ENCODE data around the gene WAC.

WAC gene

GRCh38 chr10:28663576-28664368 is 130.9 kb downstream of the WAC start:
- H3K9me2 ChIP-seq (ENCODE audit: low read depth, low read length) = no peaks in the 10 kb centered on the region
- no peaks in the 10 kb centered on the region for H3K79me2 ChIP-seq (ENCODE audit: insufficient read depth, low read length)
- H3K27me3 ChIP-seq (ENCODE audit: insufficient read depth, low read length) = no peaks in the 10 kb centered on the region
- H3K36me3 ChIP-seq (ENCODE audit: insufficient read depth, low read length) = no peaks in the 10 kb centered on the region
- TF ChIP-seq CTCF (IDR thresholded peaks at IDR 0.05; ENCODE audit: low read length) = peak; percentile 92
- no peak for TF ChIP-seq EZH2 (IDR thresholded peaks at IDR 0.05; ENCODE audit: borderline replicate concordance, low read length)
- H3K4me2 ChIP-seq (ENCODE audit: low read length) = no peak overlapping the region
- H3F3A ChIP-seq (ENCODE audit: insufficient read depth, low read length) = no peaks in the 10 kb centered on the region
- no peak overlapping the region for H3K9ac ChIP-seq (ENCODE audit: low read length)
- H2AFZ ChIP-seq (ENCODE audit: low read length) = no peak overlapping the region
- H3K4me3 ChIP-seq (ENCODE audit: low read depth, low read length, poor library complexity, severe bottlenecking) = no peak overlapping the region
- no peaks in the 10 kb centered on the region for H4K20me1 ChIP-seq (ENCODE audit: insufficient read depth, low read length)
- H3K4me1 ChIP-seq (ENCODE audit: insufficient read depth, low read length, severe bottlenecking) = no peaks in the 10 kb centered on the region
- no peaks in the 10 kb centered on the region for H3K9me3 ChIP-seq (ENCODE audit: low read length)
- H3K27ac ChIP-seq (ENCODE audit: low read depth, low read length, poor library complexity, severe bottlenecking) = no peak overlapping the region

GRCh38 chr10:28664369-28664740 is 131.4 kb downstream of the WAC start:
- Histone ChIP-seq H4K20me1 (ENCODE audit: insufficient read depth, low read length) (no peaks in the 10 kb centered on the region), H3K79me2 (ENCODE audit: insufficient read depth, low read length) (no peaks in the 10 kb centered on the region), H3K27ac (ENCODE audit: low read depth, low read length, poor library complexity, severe bottlenecking) (no peak overlapping the region), H3K9me3 (ENCODE audit: low read length) (no peaks in the 10 kb centered on the region), H3K9me2 (ENCODE audit: low read depth, low read length) (no peaks in the 10 kb centered on the region), H3K4me2 (ENCODE audit: low read length) (no peak overlapping the region), H3F3A (ENCODE audit: insufficient read depth, low read length) (no peaks in the 10 kb centered on the region), H2AFZ (ENCODE audit: low read length) (no peak overlapping the region), H3K9ac (ENCODE audit: low read length) (no peak overlapping the region), H3K4me1 (ENCODE audit: insufficient read depth, low read length, severe bottlenecking) (no peaks in the 10 kb centered on the region), H3K36me3 (ENCODE audit: insufficient read depth, low read length) (no peaks in the 10 kb centered on the region), H3K27me3 (ENCODE audit: insufficient read depth, low read length) (no peaks in the 10 kb centered on the region), H3K4me3 (ENCODE audit: low read depth, low read length, poor library complexity, severe bottlenecking) (no peak overlapping the region)
- TF ChIP-seq EZH2 (IDR thresholded peaks at IDR 0.05; ENCODE audit: borderline replicate concordance, low read length) = no peak

- H3K4me1 ChIP-seq (ENCODE audit: insufficient read depth, low read length, severe bottlenecking) = no peaks in the 10 kb centered on the region
- H3K9me2 ChIP-seq (ENCODE audit: low read depth, low read length) = no peaks in the 10 kb centered on the region
- no peak overlapping the region for H3K9ac ChIP-seq (ENCODE audit: low read length)
- no peak overlapping the region for H3K4me2 ChIP-seq (ENCODE audit: low read length)
- H2AFZ ChIP-seq (ENCODE audit: low read length) = no peak overlapping the region
- H3K79me2 ChIP-seq (ENCODE audit: insufficient read depth, low read length) = no peaks in the 10 kb centered on the region
- H4K20me1 ChIP-seq (ENCODE audit: insufficient read depth, low read length) = no peaks in the 10 kb centered on the region
- H3K9me3 ChIP-seq (ENCODE audit: low read length) = no peaks in the 10 kb centered on the region
- no peaks in the 10 kb centered on the region for H3F3A ChIP-seq (ENCODE audit: insufficient read depth, low read length)
- H3K27me3 ChIP-seq (ENCODE audit: insufficient read depth, low read length) = no peaks in the 10 kb centered on the region
- TF ChIP-seq CTCF (IDR thresholded peaks at IDR 0.05; ENCODE audit: low read length) (no peak), EZH2 (IDR thresholded peaks at IDR 0.05; ENCODE audit: borderline replicate concordance, low read length) (no peak)
- H3K27ac ChIP-seq (ENCODE audit: low read depth, low read length, poor library complexity, severe bottlenecking) = no peak overlapping the region
- H3K36me3 ChIP-seq (ENCODE audit: insufficient read depth, low read length) = no peaks in the 10 kb centered on the region
- no peak overlapping the region for H3K4me3 ChIP-seq (ENCODE audit: low read depth, low read length, poor library complexity, severe bottlenecking)
These were observed 134.0 kb downstream of the WAC start for GRCh38 chr10:28666751-28667467.
